ENCODE results near the gene PLA2G6. TPM values are rescaled to one million over a fixed set of nuclear protein-coding genes. Genes with fewer than 3 reads are reported as not detected.

PLA2G6 gene
- total and polyA plus RNA-seq, 2 of the 13 experiments (the other 11 are each of a cell fraction or from before 2014, with no cell fraction given): 4.8 to 11.5 TPM

DNA sequence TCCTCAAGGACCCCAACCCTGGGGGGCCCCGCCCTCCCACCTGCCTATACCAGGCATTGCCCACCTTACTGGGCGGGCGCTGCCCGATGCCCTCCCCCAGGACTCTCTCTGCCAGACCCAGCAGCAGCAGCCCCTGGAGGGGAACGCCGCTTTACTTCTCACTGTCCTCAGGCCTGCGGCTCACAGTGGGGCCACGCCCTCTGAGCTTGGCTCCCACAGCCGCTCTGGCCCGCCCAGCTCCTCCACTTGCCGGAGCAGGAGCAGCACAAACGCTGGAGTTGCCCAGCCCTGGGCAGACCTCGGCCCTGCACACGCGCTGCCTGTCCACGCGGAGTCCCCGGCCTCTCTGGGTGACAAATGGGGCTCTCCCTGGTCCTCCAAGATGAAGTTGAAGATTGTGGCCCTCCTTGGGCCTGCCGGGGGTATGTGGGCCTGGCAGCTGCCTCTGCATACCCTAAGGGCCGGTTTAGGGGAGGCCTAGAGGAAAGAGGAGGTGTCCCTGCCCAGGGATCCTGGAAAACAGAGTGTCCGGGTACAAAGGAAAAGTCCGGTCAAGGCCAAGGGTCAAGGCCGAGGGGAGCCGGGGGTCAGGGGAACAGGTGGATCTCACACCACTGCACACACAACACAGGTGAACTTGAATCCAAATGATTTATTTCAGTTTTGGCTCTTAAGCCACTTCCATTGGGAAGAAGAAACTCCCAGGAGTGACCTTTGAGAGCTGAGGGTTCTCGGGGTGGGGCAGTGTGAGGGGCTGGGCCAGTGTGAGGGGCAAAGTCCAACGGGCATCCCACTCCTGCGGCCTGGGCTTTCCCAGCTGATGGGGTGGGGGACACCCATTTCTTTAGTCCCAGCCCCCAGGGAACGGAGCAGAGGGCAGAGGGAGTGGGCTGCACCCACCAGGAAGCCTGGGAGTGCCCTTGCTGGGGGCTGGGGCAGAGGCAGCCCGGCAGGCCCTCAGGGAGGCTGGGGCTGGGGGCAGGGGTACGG lies 70.5 kb downstream of the PLA2G6 start (continued):
- TF ChIP-seq YEATS4 (CRISPR knock-in tag; IDR thresholded peaks at IDR 0.05; ENCODE audit: borderline replicate concordance): no peak; the same call in 1 of the 2 replicates
- peak; percentile 53 to 65; a peak in 2 of 4 replicates for TF ChIP-seq NR2F1 (CRISPR knock-in tag; IDR thresholded peaks at IDR 0.05)
- 0 out of 2 replicates have a peak, but pooled peaks have one; percentile 61 for TF ChIP-seq ZNF468 (CRISPR knock-in tag; IDR thresholded peaks at IDR 0.05)
- TF ChIP-seq SALL1 (CRISPR knock-in tag; IDR thresholded peaks at IDR 0.05): no peak
- TF ChIP-seq ZNF576 (CRISPR knock-in tag; IDR thresholded peaks at IDR 0.05): no peak
- no peak for TF ChIP-seq PCBP2 (optimal IDR thresholded peaks at IDR 0.05; ENCODE audit: low read depth, low read length, poor library complexity, severe bottlenecking)
- TF ChIP-seq, protein P1, sequence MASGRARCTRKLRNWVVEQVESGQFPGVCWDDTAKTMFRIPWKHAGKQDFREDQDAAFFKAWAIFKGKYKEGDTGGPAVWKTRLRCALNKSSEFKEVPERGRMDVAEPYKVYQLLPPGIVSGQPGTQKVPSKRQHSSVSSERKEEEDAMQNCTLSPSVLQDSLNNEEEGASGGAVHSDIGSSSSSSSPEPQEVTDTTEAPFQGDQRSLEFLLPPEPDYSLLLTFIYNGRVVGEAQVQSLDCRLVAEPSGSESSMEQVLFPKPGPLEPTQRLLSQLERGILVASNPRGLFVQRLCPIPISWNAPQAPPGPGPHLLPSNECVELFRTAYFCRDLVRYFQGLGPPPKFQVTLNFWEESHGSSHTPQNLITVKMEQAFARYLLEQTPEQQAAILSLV (CRISPR knock-in tag; IDR thresholded peaks at IDR 0.05; ENCODE audit: borderline replicate concordance): 0 out of 2 replicates have a peak, but pooled peaks have one; percentile 46
- no peak for TF ChIP-seq SP5 (CRISPR knock-in tag; IDR thresholded peaks at IDR 0.05; ENCODE audit: borderline replicate concordance, low read depth)
- 0 out of 2 replicates have a peak, but pooled peaks have one; percentile 0 for TF ChIP-seq KAT8 (CRISPR knock-in tag; IDR thresholded peaks at IDR 0.05)
- TF ChIP-seq JUNB (CRISPR knock-in tag; IDR thresholded peaks at IDR 0.05; ENCODE audit: borderline replicate concordance): no peak
- TF ChIP-seq, protein P2, sequence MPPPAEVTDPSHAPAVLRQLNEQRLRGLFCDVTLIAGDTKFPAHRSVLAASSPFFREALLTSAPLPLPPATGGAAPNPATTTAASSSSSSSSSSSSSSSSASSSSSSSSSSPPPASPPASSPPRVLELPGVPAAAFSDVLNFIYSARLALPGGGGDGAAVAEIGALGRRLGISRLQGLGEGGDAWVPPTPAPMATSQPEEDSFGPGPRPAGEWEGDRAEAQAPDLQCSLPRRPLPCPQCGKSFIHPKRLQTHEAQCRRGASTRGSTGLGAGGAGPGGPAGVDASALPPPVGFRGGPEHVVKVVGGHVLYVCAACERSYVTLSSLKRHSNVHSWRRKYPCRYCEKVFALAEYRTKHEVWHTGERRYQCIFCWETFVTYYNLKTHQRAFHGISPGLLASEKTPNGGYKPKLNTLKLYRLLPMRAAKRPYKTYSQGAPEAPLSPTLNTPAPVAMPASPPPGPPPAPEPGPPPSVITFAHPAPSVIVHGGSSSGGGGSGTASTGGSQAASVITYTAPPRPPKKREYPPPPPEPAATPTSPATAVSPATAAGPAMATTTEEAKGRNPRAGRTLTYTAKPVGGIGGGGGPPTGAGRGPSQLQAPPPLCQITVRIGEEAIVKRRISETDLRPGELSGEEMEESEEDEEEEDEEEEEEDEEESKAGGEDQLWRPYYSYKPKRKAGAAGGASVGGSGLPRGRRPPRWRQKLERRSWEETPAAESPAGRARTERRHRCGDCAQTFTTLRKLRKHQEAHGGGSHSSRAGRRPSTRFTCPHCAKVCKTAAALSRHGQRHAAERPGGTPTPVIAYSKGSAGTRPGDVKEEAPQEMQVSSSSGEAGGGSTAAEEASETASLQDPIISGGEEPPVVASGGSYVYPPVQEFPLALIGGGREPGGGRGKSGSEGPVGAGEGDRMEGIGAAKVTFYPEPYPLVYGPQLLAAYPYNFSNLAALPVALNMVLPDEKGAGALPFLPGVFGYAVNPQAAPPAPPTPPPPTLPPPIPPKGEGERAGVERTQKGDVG (CRISPR knock-in tag; IDR thresholded peaks at IDR 0.05; ENCODE audit: borderline replicate concordance): 0 out of 2 replicates have a peak, but pooled peaks have one; percentile 16
- TF ChIP-seq ZNF773 (CRISPR knock-in tag; IDR thresholded peaks at IDR 0.05; ENCODE audit: borderline replicate concordance): no peak
- no peak for TF ChIP-seq FLYWCH1 (CRISPR knock-in tag; IDR thresholded peaks at IDR 0.05)
- TF ChIP-seq, protein P3, sequence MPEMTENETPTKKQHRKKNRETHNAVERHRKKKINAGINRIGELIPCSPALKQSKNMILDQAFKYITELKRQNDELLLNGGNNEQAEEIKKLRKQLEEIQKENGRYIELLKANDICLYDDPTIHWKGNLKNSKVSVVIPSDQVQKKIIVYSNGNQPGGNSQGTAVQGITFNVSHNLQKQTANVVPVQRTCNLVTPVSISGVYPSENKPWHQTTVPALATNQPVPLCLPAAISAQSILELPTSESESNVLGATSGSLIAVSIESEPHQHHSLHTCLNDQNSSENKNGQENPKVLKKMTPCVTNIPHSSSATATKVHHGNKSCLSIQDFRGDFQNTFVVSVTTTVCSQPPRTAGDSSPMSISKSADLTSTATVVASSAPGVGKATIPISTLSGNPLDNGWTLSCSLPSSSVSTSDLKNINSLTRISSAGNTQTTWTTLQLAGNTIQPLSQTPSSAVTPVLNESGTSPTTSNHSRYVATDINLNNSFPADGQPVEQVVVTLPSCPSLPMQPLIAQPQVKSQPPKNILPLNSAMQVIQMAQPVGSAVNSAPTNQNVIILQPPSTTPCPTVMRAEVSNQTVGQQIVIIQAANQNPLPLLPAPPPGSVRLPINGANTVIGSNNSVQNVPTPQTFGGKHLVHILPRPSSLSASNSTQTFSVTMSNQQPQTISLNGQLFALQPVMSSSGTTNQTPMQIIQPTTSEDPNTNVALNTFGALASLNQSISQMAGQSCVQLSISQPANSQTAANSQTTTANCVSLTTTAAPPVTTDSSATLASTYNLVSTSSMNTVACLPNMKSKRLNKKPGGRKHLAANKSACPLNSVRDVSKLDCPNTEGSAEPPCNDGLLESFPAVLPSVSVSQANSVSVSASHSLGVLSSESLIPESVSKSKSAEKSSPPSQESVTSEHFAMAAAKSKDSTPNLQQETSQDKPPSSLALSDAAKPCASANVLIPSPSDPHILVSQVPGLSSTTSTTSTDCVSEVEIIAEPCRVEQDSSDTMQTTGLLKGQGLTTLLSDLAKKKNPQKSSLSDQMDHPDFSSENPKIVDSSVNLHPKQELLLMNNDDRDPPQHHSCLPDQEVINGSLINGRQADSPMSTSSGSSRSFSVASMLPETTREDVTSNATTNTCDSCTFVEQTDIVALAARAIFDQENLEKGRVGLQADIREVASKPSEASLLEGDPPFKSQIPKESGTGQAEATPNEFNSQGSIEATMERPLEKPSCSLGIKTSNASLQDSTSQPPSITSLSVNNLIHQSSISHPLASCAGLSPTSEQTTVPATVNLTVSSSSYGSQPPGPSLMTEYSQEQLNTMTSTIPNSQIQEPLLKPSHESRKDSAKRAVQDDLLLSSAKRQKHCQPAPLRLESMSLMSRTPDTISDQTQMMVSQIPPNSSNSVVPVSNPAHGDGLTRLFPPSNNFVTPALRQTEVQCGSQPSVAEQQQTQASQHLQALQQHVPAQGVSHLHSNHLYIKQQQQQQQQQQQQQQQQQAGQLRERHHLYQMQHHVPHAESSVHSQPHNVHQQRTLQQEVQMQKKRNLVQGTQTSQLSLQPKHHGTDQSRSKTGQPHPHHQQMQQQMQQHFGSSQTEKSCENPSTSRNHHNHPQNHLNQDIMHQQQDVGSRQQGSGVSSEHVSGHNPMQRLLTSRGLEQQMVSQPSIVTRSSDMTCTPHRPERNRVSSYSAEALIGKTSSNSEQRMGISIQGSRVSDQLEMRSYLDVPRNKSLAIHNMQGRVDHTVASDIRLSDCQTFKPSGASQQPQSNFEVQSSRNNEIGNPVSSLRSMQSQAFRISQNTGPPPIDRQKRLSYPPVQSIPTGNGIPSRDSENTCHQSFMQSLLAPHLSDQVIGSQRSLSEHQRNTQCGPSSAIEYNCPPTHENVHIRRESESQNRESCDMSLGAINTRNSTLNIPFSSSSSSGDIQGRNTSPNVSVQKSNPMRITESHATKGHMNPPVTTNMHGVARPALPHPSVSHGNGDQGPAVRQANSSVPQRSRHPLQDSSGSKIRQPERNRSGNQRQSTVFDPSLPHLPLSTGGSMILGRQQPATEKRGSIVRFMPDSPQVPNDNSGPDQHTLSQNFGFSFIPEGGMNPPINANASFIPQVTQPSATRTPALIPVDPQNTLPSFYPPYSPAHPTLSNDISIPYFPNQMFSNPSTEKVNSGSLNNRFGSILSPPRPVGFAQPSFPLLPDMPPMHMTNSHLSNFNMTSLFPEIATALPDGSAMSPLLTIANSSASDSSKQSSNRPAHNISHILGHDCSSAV (CRISPR knock-in tag; IDR thresholded peaks at IDR 0.05; ENCODE audit: borderline replicate concordance): no peak
